Mesothelial cell of epicardium (in vitro differentiated cells): ENCODE results near the gene FTO. TPM values are rescaled to one million over a fixed set of nuclear protein-coding genes. Genes with fewer than 3 reads are reported as not detected.

ENCODE experiments used
- DNase-seq, 2 experiments: peaks; one replicate each; pipeline ENCODE4 v3.0.0; 2021; ENCODE audit warnings: low spot score in 2 of 2; ENCODE audit not compliant: unreplicated experiment in 2 of 2
- H3K27ac Mint-ChIP-seq: 2 replicates; pipeline ENCODE4 v1.8.0; 2021; ENCODE audit warnings: mixed read lengths
- H3K27me3 Mint-ChIP-seq: 2 replicates; pipeline ENCODE4 v1.8.0; 2021; ENCODE audit warnings: low read depth, mixed read lengths
- H3K36me3 Mint-ChIP-seq: 2 replicates; pipeline ENCODE4 v1.8.0; 2021; ENCODE audit warnings: mixed read lengths
- H3K4me1 Mint-ChIP-seq: 2 replicates; pipeline ENCODE4 v1.8.0; 2021; ENCODE audit warnings: mixed read lengths
- H3K4me3 Mint-ChIP-seq: 2 replicates; pipeline ENCODE4 v1.8.0; 2021; ENCODE audit warnings: mild to moderate bottlenecking, moderate library complexity, mixed read lengths
- H3K9me3 Mint-ChIP-seq: 2 replicates; pipeline ENCODE4 v1.8.0; 2021; ENCODE audit warnings: mixed read lengths
- total RNA-seq: library from RNA; stranded (reverse); gene quantifications from 3 replicates; pipeline ENCODE4 v1.2.1, GENCODE V29; 2021
- TF ChIP-seq, protein P1 (sequence below): fragments of 200-600 bp; sonication (generic); IDR thresholded peaks from one replicate; pipeline ENCODE4 v1.5.0; 2021; ENCODE audit warnings: antibody characterized with exemption; ENCODE audit not compliant: unreplicated experiment

The FTO gene
- total RNA-seq, 1 donor from 2014 or later, result 103 TPM

DNA sequence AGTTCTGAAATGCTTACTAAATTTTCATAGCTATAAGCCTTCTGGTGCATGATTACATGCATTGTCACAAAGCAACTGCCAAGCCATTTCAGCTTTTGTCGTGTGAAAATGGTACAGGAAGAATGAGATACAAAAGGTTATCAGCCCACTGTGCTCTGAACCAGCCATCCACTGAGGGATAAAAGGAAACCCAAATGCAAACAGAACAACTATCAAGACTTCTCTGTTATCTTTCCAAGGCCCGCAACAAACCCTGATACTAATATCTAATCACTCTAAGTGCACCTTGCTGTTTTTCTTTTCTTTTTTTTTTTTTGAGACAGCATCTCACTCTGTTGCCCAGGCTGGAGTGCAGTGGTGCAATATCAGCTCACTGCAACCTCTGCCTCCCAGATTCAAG lies 109.0 kb downstream of the FTO start:
- Mint-ChIP-seq H3K27me3 (no peaks in the 10 kb centered on the region), H3K4me1 (peaks cover 12% of the 10 kb centered on the region), H3K4me3 (no peak overlapping the region), H3K27ac (no peak overlapping the region), H3K9me3 (no peaks in the 10 kb centered on the region), H3K36me3 (peaks cover 41% of the 10 kb centered on the region)
- no peak for DNase-seq
- TF ChIP-seq, protein P1, sequence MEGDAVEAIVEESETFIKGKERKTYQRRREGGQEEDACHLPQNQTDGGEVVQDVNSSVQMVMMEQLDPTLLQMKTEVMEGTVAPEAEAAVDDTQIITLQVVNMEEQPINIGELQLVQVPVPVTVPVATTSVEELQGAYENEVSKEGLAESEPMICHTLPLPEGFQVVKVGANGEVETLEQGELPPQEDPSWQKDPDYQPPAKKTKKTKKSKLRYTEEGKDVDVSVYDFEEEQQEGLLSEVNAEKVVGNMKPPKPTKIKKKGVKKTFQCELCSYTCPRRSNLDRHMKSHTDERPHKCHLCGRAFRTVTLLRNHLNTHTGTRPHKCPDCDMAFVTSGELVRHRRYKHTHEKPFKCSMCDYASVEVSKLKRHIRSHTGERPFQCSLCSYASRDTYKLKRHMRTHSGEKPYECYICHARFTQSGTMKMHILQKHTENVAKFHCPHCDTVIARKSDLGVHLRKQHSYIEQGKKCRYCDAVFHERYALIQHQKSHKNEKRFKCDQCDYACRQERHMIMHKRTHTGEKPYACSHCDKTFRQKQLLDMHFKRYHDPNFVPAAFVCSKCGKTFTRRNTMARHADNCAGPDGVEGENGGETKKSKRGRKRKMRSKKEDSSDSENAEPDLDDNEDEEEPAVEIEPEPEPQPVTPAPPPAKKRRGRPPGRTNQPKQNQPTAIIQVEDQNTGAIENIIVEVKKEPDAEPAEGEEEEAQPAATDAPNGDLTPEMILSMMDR, result no peak

DNA sequence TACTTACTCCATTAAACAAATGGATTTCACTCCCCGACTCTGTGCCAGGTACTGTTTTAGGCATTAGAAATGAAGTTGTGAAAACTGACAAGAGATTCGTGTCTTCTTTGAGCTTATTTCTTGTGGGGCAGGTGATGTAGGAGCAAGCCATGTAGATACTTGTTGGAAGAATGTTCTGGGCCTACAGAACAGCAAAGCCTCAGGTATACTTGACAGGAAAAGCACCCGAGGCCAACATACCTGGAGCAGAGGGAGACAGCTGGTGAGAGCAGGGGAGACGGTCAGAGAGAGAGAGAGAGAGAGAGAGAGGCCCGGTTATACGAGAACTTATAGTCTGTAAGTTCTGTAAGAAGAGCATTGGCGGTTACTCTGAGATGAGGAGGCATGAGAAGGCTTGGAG lies 110.8 kb downstream of the FTO start:
- TF ChIP-seq, protein P1, result no peak

DNA sequence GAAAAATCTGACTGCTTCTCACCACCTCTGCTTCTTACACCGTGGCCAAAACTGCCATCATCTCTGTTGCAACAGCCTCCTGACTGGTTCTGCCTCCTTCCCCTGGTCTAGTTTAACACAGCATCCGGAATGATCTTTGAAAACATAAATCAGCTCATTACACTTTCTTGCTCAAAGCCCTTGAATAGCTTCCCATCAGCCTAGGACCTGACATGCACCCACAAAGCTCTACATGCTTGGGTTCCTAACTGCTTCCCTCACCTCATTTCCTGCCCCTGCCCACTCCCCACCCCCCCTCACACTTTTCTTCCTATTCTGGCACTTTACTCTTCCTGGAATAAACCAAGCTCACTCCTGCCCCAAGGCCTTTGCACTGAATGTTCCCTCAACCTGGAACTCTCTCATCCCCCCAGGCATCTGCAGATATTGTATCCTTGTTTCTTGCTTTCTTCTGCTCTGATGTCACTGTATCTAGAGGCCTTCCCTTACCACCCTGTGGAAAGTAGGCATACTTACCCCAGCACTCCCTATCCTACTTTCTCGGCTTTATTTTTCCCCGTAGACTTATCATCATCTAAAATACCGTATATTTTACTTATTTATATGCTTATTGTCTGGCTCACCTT lies 112.4 kb downstream of the FTO start:
- Mint-ChIP-seq H3K4me1 (peaks cover 14% of the 10 kb centered on the region), H3K36me3 (peaks cover 30% of the 10 kb centered on the region), H3K9me3 (no peaks in the 10 kb centered on the region), H3K27ac (no peak overlapping the region), H3K4me3 (no peak overlapping the region), H3K27me3 (no peaks in the 10 kb centered on the region)
- TF ChIP-seq, protein P1, result no peak
- no peak for DNase-seq

More for the DNA sequence above, 110.8 kb downstream of the FTO start:
- peaks cover 14% of the 10 kb centered on the region for H3K4me1 Mint-ChIP-seq
- no peak overlapping the region for H3K4me3 Mint-ChIP-seq
- no peaks in the 10 kb centered on the region for H3K9me3 Mint-ChIP-seq
- no peak for DNase-seq
- no peak overlapping the region for H3K27ac Mint-ChIP-seq
- no peaks in the 10 kb centered on the region for H3K27me3 Mint-ChIP-seq
- peaks cover 41% of the 10 kb centered on the region for H3K36me3 Mint-ChIP-seq

DNA sequence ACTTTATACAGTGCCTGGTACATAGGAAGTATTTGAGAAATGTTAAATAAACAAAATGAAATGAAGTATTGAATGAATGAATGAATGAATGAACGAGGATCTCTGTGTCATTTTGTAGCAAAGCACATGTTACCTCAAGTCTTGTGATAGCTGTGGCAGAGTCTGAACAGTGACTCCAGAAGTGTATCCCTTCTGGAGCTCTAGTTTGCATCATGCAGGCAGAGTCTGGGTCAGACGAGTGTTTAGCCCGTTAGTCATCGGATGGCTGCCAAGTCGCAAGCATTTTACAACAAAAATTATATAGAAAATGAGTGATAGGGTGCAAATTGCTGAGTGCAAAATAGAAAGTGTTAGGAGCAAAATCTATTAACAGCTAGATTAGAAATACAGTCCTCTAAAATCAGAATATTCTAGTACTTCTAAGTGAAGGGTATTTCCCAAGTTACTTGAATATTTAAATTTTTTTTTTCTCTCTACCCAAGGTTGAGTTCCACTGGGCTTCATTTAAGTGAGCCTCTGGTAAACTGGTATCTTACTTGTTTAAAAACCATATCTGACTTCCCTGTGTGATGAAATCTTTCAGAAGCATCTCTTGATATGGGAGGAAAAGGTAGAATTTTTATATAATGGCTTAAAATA lies 113.3 kb downstream of the FTO start:
- Mint-ChIP-seq H3K27ac (peak overlapping the region; percentile 48), H3K27me3 (no peaks in the 10 kb centered on the region), H3K9me3 (no peaks in the 10 kb centered on the region), H3K4me3 (no peak overlapping the region), H3K36me3 (peaks cover 26% of the 10 kb centered on the region), H3K4me1 (peaks cover 16% of the 10 kb centered on the region)
- no peak for DNase-seq
- TF ChIP-seq, protein P1, result no peak

DNA sequence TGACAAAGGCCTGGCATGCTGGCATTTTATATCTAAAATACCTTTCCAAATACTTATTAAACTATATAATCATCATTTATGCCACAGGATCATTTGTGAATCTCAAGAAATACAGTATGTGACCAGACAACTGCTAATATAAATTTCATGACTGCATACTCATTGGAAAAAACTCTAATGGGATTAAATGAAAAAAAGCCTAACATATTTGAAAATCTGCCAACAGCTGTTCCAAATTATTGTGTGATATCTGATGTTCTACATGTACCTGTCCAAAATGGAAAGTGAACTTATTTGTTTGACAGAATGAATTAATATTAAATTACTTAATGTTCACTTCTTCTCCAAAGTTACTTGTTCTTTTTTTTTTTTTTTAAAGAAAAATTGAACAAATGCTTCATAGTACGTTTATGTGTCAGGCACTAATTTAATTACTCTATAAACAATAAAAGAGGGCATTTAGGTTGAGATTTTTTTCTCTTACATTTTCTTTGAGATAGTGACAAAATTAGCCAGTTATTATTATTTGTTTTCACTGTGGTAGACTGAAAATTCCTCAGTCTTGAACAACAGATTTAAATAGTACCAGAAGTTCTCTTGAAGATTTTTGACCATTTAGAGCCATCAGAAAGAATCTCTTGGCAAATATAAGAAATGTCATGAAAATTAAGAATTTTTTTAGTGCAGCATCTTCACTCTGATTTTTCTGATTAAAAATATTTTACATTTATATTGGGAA lies 114.0 kb downstream of the FTO start:
- no peak overlapping the region for H3K4me3 Mint-ChIP-seq
- no peaks in the 10 kb centered on the region for H3K9me3 Mint-ChIP-seq
- peaks cover 24% of the 10 kb centered on the region for H3K36me3 Mint-ChIP-seq
- H3K27me3 Mint-ChIP-seq, result no peaks in the 10 kb centered on the region
- TF ChIP-seq, protein P1, result no peak
- H3K4me1 Mint-ChIP-seq, result peaks cover 17% of the 10 kb centered on the region
- no peak for DNase-seq
- H3K27ac Mint-ChIP-seq, result no peak overlapping the region
